ENCODE results near the gene ADAMTSL1. TPM values are rescaled to one million over a fixed set of nuclear protein-coding genes. Genes with fewer than 3 reads are reported as not detected.

The ADAMTSL1 gene
- total RNA-seq, 1 donor from 2014 or later, result 12.6 TPM

DNA sequence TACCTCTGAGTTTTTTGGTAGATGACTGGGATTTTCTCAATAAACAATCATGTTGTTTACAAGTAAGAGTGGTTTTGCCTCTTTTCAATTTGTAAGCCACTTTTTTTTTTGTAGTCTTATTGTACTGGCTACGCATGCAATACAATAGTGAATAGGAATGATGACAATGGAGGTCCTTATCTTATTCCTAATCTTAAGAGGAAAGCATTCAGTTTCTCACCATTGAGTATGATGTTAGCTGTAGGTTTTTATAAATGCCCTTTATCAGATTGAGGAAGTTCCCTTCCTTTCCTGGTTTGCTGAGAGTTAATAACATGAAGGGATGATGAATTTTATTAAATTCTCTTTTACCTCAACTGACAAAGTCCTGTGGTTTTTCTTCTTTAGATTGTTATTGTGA lies 155.2 kb downstream of the ADAMTSL1 start:
- no peak overlapping the region for H3K4me3 Mint-ChIP-seq (ENCODE audit: unreplicated experiment)
- peaks cover 2% of the 10 kb centered on the region for H3K9me3 Mint-ChIP-seq (ENCODE audit: unreplicated experiment)
- Histone ChIP-seq H3K79me2 (ENCODE audit: insufficient read depth, low read length) (peaks cover 40% of the 10 kb centered on the region), H3K27ac (ENCODE audit: low read depth, low read length) (no peak overlapping the region), H3K36me3 (ENCODE audit: insufficient read depth, low read length) (peaks cover 17% of the 10 kb centered on the region), H4K20me1 (ENCODE audit: insufficient read depth, low read length) (no peaks in the 10 kb centered on the region), H3K4me3 (ENCODE audit: insufficient read depth, low read depth, low read length) (no peak overlapping the region), H3K9me3 (ENCODE audit: insufficient read depth, low read depth, low read length) (no peaks in the 10 kb centered on the region), H2AFZ (ENCODE audit: low read depth, low read length) (no peak overlapping the region), H3K4me2 (ENCODE audit: low read length) (no peak overlapping the region), H3K9ac (ENCODE audit: low read length) (no peak overlapping the region), H3K4me1 (ENCODE audit: insufficient read depth, low read length) (peaks cover 13% of the 10 kb centered on the region), H3K27me3 (ENCODE audit: insufficient read depth, low read length) (no peaks in the 10 kb centered on the region)
- FAIRE-seq (peak; percentile 37), DNase-seq (ENCODE audit: low read depth) (peak; percentile 66)
- no peak for TF ChIP-seq EZH2 (IDR thresholded peaks at IDR 0.05; ENCODE audit: insufficient read depth, low read length)
- TF ChIP-seq, protein P1, sequence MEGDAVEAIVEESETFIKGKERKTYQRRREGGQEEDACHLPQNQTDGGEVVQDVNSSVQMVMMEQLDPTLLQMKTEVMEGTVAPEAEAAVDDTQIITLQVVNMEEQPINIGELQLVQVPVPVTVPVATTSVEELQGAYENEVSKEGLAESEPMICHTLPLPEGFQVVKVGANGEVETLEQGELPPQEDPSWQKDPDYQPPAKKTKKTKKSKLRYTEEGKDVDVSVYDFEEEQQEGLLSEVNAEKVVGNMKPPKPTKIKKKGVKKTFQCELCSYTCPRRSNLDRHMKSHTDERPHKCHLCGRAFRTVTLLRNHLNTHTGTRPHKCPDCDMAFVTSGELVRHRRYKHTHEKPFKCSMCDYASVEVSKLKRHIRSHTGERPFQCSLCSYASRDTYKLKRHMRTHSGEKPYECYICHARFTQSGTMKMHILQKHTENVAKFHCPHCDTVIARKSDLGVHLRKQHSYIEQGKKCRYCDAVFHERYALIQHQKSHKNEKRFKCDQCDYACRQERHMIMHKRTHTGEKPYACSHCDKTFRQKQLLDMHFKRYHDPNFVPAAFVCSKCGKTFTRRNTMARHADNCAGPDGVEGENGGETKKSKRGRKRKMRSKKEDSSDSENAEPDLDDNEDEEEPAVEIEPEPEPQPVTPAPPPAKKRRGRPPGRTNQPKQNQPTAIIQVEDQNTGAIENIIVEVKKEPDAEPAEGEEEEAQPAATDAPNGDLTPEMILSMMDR (IDR thresholded peaks at IDR 0.05; ENCODE audit: insufficient read depth, low read depth, low read length), result no peak
- H3K27ac Mint-ChIP-seq (ENCODE audit: unreplicated experiment), result no peak overlapping the region
- no peaks in the 10 kb centered on the region for H3K36me3 Mint-ChIP-seq (ENCODE audit: low read depth, unreplicated experiment)
- peaks cover 6% of the 10 kb centered on the region for H3K4me1 Mint-ChIP-seq (ENCODE audit: low read depth, unreplicated experiment)
- H3K27me3 Mint-ChIP-seq (ENCODE audit: low read depth, unreplicated experiment), result no peaks in the 10 kb centered on the region

DNA sequence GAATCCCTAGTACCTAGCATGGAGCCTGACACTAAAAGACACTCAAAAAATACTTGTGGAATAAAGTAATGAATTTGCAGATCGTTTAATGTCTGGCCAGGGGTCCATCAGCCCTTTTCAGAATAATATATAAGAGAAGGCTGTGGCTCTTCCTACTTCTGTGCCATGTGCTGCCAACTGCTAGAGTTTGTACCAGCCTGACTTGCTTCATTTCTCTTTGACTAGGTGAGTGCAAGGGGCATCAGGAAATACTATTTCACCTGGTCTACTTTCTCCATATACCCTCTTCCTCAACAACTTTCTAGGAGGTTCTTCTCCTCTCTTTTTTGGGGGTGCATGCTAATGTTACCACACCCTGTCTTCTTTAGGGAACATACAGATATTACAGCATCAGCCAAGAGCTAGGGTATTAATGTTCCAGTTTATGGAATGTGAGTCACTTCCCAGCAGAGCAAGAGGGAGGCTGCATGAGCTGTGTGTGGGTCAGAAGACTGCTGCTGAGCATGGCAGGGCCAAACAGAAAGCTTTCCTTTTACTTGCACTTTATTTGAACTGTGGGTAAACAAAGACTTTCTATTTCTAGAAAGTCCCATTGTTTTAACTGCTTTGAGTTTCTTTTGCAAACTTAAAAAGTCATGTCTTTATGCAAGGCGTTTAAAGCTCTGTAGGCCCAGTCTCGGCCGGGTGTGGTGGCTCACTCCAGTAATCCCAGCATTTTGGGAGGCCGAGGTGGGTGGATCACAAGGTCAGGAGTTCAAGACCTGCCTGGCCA lies 158.9 kb downstream of the ADAMTSL1 start:
- H3K27ac Mint-ChIP-seq (ENCODE audit: unreplicated experiment), result no peak overlapping the region
- Histone ChIP-seq H3K4me2 (ENCODE audit: low read length) (peak overlapping the region; percentile 74), H3K4me1 (ENCODE audit: insufficient read depth, low read length) (peaks cover 13% of the 10 kb centered on the region), H3K9ac (ENCODE audit: low read length) (peak overlapping the region; percentile 55), H3K79me2 (ENCODE audit: insufficient read depth, low read length) (peaks cover 38% of the 10 kb centered on the region), H3K4me3 (ENCODE audit: insufficient read depth, low read depth, low read length) (no peak overlapping the region), H4K20me1 (ENCODE audit: insufficient read depth, low read length) (no peaks in the 10 kb centered on the region), H3K9me3 (ENCODE audit: insufficient read depth, low read depth, low read length) (no peaks in the 10 kb centered on the region), H2AFZ (ENCODE audit: low read depth, low read length) (no peak overlapping the region), H3K27me3 (ENCODE audit: insufficient read depth, low read length) (no peaks in the 10 kb centered on the region), H3K27ac (ENCODE audit: low read depth, low read length) (peak overlapping the region; percentile 46), H3K36me3 (ENCODE audit: insufficient read depth, low read length) (peaks cover 2% of the 10 kb centered on the region)
- peaks cover 6% of the 10 kb centered on the region for H3K4me1 Mint-ChIP-seq (ENCODE audit: low read depth, unreplicated experiment)
- DNase-seq (ENCODE audit: low read depth), result peak; percentile 87
- H3K4me3 Mint-ChIP-seq (ENCODE audit: unreplicated experiment), result no peak overlapping the region
- no peak for TF ChIP-seq EZH2 (IDR thresholded peaks at IDR 0.05; ENCODE audit: insufficient read depth, low read length)
- TF ChIP-seq, protein P1 (IDR thresholded peaks at IDR 0.05; ENCODE audit: insufficient read depth, low read depth, low read length), result no peak
- H3K27me3 Mint-ChIP-seq (ENCODE audit: low read depth, unreplicated experiment), result no peaks in the 10 kb centered on the region
- H3K9me3 Mint-ChIP-seq (ENCODE audit: unreplicated experiment), result peaks cover 2% of the 10 kb centered on the region
- H3K36me3 Mint-ChIP-seq (ENCODE audit: low read depth, unreplicated experiment), result no peaks in the 10 kb centered on the region
- peak; percentile 20 for FAIRE-seq

DNA sequence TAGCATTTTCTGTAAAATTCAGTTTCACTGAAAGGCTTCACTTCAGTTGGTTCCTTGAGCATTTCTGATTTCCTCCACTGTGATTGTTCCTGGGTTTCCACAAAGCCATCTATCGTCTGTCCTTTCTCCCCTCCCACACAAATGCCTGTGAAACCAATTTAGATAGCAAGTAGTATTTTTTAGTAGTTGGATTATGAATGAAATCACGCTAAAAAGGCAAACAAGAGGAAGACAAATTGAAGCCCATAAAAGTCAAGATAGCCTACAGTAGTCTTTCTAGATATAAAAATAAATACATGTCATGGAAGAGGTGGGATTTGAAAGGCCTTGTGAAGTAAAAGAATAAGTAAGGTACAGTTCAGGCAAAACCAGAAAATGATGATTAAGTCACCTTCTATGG lies 162.8 kb downstream of the ADAMTSL1 start:
- Histone ChIP-seq H3K4me3 (ENCODE audit: insufficient read depth, low read depth, low read length) (no peak overlapping the region), H3K79me2 (ENCODE audit: insufficient read depth, low read length) (peaks cover 7% of the 10 kb centered on the region), H3K36me3 (ENCODE audit: insufficient read depth, low read length) (peaks cover 18% of the 10 kb centered on the region), H4K20me1 (ENCODE audit: insufficient read depth, low read length) (no peaks in the 10 kb centered on the region), H3K4me2 (ENCODE audit: low read length) (no peak overlapping the region), H3K27ac (ENCODE audit: low read depth, low read length) (no peak overlapping the region), H3K27me3 (ENCODE audit: insufficient read depth, low read length) (no peaks in the 10 kb centered on the region), H3K9ac (ENCODE audit: low read length) (no peak overlapping the region), H2AFZ (ENCODE audit: low read depth, low read length) (no peak overlapping the region), H3K4me1 (ENCODE audit: insufficient read depth, low read length) (peaks cover 13% of the 10 kb centered on the region), H3K9me3 (ENCODE audit: insufficient read depth, low read depth, low read length) (no peaks in the 10 kb centered on the region)
- TF ChIP-seq, protein P1 (IDR thresholded peaks at IDR 0.05; ENCODE audit: insufficient read depth, low read depth, low read length), result no peak
- no peak for TF ChIP-seq EZH2 (IDR thresholded peaks at IDR 0.05; ENCODE audit: insufficient read depth, low read length)
- no peaks in the 10 kb centered on the region for H3K9me3 Mint-ChIP-seq (ENCODE audit: unreplicated experiment)
- H3K4me1 Mint-ChIP-seq (ENCODE audit: low read depth, unreplicated experiment), result peaks cover 6% of the 10 kb centered on the region
- peaks cover 2% of the 10 kb centered on the region for H3K27me3 Mint-ChIP-seq (ENCODE audit: low read depth, unreplicated experiment)
- no peak overlapping the region for H3K27ac Mint-ChIP-seq (ENCODE audit: unreplicated experiment)
- FAIRE-seq, result peak; percentile 49
- DNase-seq (ENCODE audit: low read depth), result peak; percentile 62
- no peaks in the 10 kb centered on the region for H3K36me3 Mint-ChIP-seq (ENCODE audit: low read depth, unreplicated experiment)
- H3K4me3 Mint-ChIP-seq (ENCODE audit: unreplicated experiment), result no peak overlapping the region

Measured in astrocyte (in vitro differentiated cells and primary cell).